HEK293T (cell line): ENCODE data around the gene POLD1.

ENCODE experiments used
- CTCF ChIA-PET: fragments of 350-600 bp; formaldehyde crosslinking; extraction: SDS; loops from one replicate; lab custom pipeline; 2021; ENCODE audit warnings: antibody characterized with exemption, inconsistent platforms; lab: Yijun Ruan, JAX
- POLR2A ChIA-PET: fragments of 350-600 bp; formaldehyde crosslinking; extraction: SDS; loops from one replicate; lab custom pipeline; 2020; ENCODE audit warnings: antibody characterized with exemption, inconsistent platforms; lab: Yijun Ruan, JAX
- DNase-seq: peaks from one replicate; pipeline ENCODE4 v3.0.0; 2012; ENCODE audit warnings: mixed read lengths; ENCODE audit errors: extremely low spot score
- ARNT ChIP-seq: fragments of 450-650 bp; IDR thresholded peaks from 2 replicates; pipeline ENCODE4 v1.6.1; 2017; ENCODE audit warnings: mild to moderate bottlenecking
- BHLHE40 ChIP-seq: fragments of 450-650 bp; IDR thresholded peaks from 2 replicates; pipeline ENCODE4 v1.6.1; 2016; ENCODE audit warnings: mild to moderate bottlenecking, moderate library complexity, borderline replicate concordance
- CTBP1 ChIP-seq: fragments of 450-650 bp; IDR thresholded peaks from 2 replicates; pipeline ENCODE4 v1.6.1; 2016; ENCODE audit warnings: borderline replicate concordance
- ELF4 ChIP-seq: fragments of 450-650 bp; IDR thresholded peaks from 2 replicates; pipeline ENCODE4 v1.6.1; 2017; ENCODE audit warnings: antibody characterized with exemption
- FOXA1 ChIP-seq: fragments of 450-650 bp; IDR thresholded peaks from 2 replicates; pipeline ENCODE4 v1.6.1; 2016; ENCODE audit warnings: mild to moderate bottlenecking
- FOXK2 ChIP-seq: fragments of 450-650 bp; IDR thresholded peaks from 2 replicates; pipeline ENCODE4 v1.6.1; 2016; ENCODE audit warnings: mild to moderate bottlenecking
- FOXM1 ChIP-seq: fragments of 450-650 bp; IDR thresholded peaks from 2 replicates; pipeline ENCODE4 v1.6.1; 2017; ENCODE audit warnings: mild to moderate bottlenecking, borderline replicate concordance
- HDGF ChIP-seq: fragments of 450-650 bp; IDR thresholded peaks from 2 replicates; pipeline ENCODE4 v1.6.1; 2017; ENCODE audit warnings: antibody characterized with exemption, borderline replicate concordance
- L3MBTL2 ChIP-seq: fragments of 450-650 bp; conservative IDR thresholded peaks from 2 replicates; pipeline ENCODE4 v1.6.1; 2016; ENCODE audit warnings: mild to moderate bottlenecking
- LEF1 ChIP-seq: fragments of 450-650 bp; IDR thresholded peaks from 2 replicates; pipeline ENCODE4 v1.6.1; 2017; ENCODE audit warnings: mild to moderate bottlenecking, borderline replicate concordance
- NFRKB ChIP-seq: fragments of 450-650 bp; IDR thresholded peaks from 2 replicates; pipeline ENCODE4 v1.6.1; 2016; ENCODE audit warnings: mild to moderate bottlenecking, moderate library complexity
- SP1 ChIP-seq: fragments of 450-650 bp; IDR thresholded peaks from 2 replicates; pipeline ENCODE4 v1.6.1; 2017
- SUZ12 ChIP-seq: fragments of 450-650 bp; IDR thresholded peaks from 2 replicates; pipeline ENCODE4 v1.6.1; 2016; ENCODE audit warnings: mild to moderate bottlenecking
- TARDBP ChIP-seq: fragments of 450-650 bp; IDR thresholded peaks from 2 replicates; pipeline ENCODE4 v1.6.1; 2016
- ZNF384 ChIP-seq: fragments of 450-650 bp; IDR thresholded peaks from 2 replicates; pipeline ENCODE4 v1.6.1; 2016
- TF ChIP-seq, protein P1 (sequence below): fragments of 450-650 bp; IDR thresholded peaks from 2 replicates; pipeline ENCODE4 v1.6.1; 2016

Gene POLD1

DNA sequence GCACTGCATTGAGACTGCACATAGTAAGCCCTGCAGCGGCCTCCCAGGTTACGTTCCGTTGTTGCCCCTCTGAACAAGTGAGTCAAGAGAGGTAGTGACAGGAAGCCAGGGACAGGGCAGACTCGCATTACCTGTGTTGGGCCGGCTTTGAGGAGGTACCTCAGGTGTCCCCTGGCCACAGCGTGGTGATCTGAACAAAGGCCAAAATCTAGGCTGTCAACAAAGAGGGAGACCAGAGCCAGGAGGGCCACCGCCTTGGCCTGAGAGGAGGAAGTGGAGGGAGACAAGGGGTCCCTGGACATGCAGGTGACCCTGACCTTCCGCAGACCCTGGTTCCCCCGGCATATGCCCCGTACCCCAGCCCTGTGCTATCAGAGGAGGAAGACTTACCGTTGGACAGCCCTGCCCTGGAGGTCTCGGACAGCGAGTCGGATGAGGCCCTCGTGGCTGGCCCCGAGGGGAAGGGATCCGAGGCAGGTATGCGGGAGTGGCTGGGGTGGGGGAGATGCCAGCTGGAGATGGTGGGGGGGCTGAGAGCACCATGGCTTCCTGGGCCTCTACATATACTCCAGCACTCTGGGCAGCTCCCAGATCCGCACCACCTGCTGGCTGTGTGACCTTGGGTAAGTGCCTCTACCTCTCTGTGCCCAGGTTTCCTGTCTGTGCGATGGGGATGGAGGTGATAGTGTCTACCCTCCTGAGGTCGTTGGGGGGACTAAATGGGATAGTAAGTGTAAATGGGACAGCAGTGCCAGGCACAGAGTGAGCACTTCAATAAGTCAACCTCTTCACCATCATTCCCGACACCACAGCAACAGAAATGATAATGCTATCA lies 39.3 kb downstream of the POLD1 start:
- ChIA-PET CTCF (no interaction called here), POLR2A (no interaction called here)
- TF ChIP-seq LEF1: no peak
- no peak for TF ChIP-seq NFRKB
- TF ChIP-seq FOXA1: no peak
- TF ChIP-seq BHLHE40: no peak
- TF ChIP-seq HDGF: no peak
- TF ChIP-seq CTBP1: no peak
- TF ChIP-seq FOXK2: no peak
- TF ChIP-seq L3MBTL2: no peak
- no peak for TF ChIP-seq ZNF384
- TF ChIP-seq SP1: no peak
- TF ChIP-seq, protein P1, sequence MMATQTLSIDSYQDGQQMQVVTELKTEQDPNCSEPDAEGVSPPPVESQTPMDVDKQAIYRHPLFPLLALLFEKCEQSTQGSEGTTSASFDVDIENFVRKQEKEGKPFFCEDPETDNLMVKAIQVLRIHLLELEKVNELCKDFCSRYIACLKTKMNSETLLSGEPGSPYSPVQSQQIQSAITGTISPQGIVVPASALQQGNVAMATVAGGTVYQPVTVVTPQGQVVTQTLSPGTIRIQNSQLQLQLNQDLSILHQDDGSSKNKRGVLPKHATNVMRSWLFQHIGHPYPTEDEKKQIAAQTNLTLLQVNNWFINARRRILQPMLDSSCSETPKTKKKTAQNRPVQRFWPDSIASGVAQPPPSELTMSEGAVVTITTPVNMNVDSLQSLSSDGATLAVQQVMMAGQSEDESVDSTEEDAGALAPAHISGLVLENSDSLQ: no peak
- DNase-seq: no peak

DNA sequence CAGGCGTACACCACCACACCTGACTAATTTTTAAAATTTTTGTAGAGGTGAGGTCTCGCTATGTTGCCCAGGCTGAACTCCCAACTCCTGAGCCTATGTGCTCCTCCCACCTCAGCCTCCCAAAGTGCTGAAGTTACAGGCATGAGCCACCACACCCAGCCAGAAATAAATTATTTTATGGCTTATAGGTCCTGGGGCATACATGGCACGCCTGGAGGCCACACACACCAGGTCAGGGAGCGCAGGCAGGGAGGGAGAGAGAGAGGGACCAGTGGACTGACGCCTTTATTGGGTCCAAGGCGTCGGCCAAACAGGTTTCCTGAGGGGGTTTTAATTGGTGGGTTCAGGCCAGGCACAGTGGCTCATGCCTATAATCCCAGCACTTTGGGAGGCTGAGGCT lies 41.4 kb downstream of the POLD1 start:
- ChIA-PET POLR2A (no interaction called here), CTCF (no interaction called here)
- DNase-seq: no peak
- TF ChIP-seq SP1: no peak
- no peak for TF ChIP-seq BHLHE40
- TF ChIP-seq, protein P1: no peak
- no peak for TF ChIP-seq ARNT
- no peak for TF ChIP-seq FOXA1
- TF ChIP-seq FOXM1: no peak
- no peak for TF ChIP-seq HDGF
- no peak for TF ChIP-seq ZNF384
- TF ChIP-seq ELF4: no peak
- TF ChIP-seq SUZ12: no peak
- TF ChIP-seq LEF1: no peak
- TF ChIP-seq NFRKB: no peak

- no peak for DNase-seq
- POLR2A ChIA-PET: no interaction called here
- TF ChIP-seq FOXK2: no peak
- TF ChIP-seq LEF1: no peak
- no peak for TF ChIP-seq ARNT
- no peak for TF ChIP-seq L3MBTL2
- TF ChIP-seq BHLHE40: no peak
- CTCF ChIA-PET: no interaction called here
Measured at GRCh38 chr19:50427318-50427925, 43.3 kb downstream of the POLD1 start.

GRCh38 chr19:50427997-50428425 lies 43.9 kb downstream of the POLD1 start:
- TF ChIP-seq LEF1 (no peak), ELF4 (no peak), ARNT (no peak), SUZ12 (no peak)
- ChIA-PET CTCF (no interaction called here), POLR2A (no interaction called here)
- DNase-seq: no peak

GRCh38 chr19:50428772-50429463 lies 44.8 kb downstream of the POLD1 start:
- ChIA-PET POLR2A (interaction anchor here (0.9 to 1.3 kb wide), 3 partner anchors 11 to 53 kb away, joined by 3 to 4 read pairs (median 3); partner anchors contain the start of genes NR1H2 and POLD1), CTCF (no interaction called here)
- no peak for DNase-seq
- no peak for TF ChIP-seq ARNT
- no peak for TF ChIP-seq HDGF
- no peak for TF ChIP-seq CTBP1
- TF ChIP-seq, protein P1: no peak
- no peak for TF ChIP-seq BHLHE40
- TF ChIP-seq FOXK2: no peak
- no peak for TF ChIP-seq FOXA1
- no peak for TF ChIP-seq LEF1
- TF ChIP-seq FOXM1: no peak

GRCh38 chr19:50430888-50431342 lies 46.8 kb downstream of the POLD1 start:
- TF ChIP-seq FOXK2 (no peak), ELF4 (no peak), L3MBTL2 (no peak), LEF1 (no peak), SP1 (no peak), SUZ12 (no peak), CTBP1 (no peak), FOXM1 (no peak), HDGF (no peak), NFRKB (no peak), BHLHE40 (no peak), ZNF384 (no peak), TARDBP (no peak), ARNT (no peak), FOXA1 (no peak)
- TF ChIP-seq, protein P1: no peak
- ChIA-PET POLR2A (interaction anchor here (0.8 kb wide), 1 partner anchor 61 kb away, joined by 3 read pairs; no protein-coding TSS in a partner anchor), CTCF (no interaction called here)

More at GRCh38 chr19:50430888-50431342, 46.8 kb downstream of the POLD1 start:
- no peak for DNase-seq
